22Rv1 (cell line): ENCODE results near the gene AP1S2.

ENCODE experiments used
- H3K27ac ChIP-seq: fragments of 450-650 bp; 2 replicates; pipeline ENCODE4 v1.5.1; 2017
- ZFX ChIP-seq: fragments of 450-650 bp; IDR thresholded peaks from 2 replicates; pipeline ENCODE4 v1.6.1; 2017; ENCODE audit warnings: antibody characterized with exemption, borderline replicate concordance
- TF ChIP-seq, protein P1 (sequence below): fragments of 450-650 bp; IDR thresholded peaks from 2 replicates; pipeline ENCODE4 v1.5.1; 2017; ENCODE audit warnings: mild to moderate bottlenecking

The AP1S2 gene

GRCh38 chrX:15820106-15821073, 34.2 kb downstream of the AP1S2 start:
- H3K27ac ChIP-seq = no peak overlapping the region
- no peak for TF ChIP-seq ZFX
- TF ChIP-seq, protein P1, sequence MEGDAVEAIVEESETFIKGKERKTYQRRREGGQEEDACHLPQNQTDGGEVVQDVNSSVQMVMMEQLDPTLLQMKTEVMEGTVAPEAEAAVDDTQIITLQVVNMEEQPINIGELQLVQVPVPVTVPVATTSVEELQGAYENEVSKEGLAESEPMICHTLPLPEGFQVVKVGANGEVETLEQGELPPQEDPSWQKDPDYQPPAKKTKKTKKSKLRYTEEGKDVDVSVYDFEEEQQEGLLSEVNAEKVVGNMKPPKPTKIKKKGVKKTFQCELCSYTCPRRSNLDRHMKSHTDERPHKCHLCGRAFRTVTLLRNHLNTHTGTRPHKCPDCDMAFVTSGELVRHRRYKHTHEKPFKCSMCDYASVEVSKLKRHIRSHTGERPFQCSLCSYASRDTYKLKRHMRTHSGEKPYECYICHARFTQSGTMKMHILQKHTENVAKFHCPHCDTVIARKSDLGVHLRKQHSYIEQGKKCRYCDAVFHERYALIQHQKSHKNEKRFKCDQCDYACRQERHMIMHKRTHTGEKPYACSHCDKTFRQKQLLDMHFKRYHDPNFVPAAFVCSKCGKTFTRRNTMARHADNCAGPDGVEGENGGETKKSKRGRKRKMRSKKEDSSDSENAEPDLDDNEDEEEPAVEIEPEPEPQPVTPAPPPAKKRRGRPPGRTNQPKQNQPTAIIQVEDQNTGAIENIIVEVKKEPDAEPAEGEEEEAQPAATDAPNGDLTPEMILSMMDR = no peak

DNA sequence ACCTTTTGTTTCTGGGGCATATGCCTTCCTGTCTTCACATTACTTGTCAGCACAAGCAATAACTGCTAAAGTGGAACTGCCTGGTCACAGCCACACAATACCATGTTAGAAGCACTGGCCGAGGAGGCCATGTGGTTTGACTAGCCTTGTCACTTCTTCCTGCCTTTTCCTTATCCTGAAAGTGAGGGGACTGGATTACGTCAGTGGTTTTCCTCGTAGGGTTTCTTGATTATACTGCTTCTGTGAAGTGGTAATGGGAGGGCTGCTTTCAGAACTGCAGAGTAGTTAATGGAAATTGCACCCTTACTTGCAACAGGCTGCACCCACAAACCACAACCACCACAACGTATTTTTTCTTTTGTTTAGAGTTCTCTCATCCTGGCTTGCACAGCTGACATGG, 37.7 kb downstream of the AP1S2 start:
- no peak overlapping the region for H3K27ac ChIP-seq
- no peak for TF ChIP-seq ZFX
- TF ChIP-seq, protein P1 = no peak

DNA sequence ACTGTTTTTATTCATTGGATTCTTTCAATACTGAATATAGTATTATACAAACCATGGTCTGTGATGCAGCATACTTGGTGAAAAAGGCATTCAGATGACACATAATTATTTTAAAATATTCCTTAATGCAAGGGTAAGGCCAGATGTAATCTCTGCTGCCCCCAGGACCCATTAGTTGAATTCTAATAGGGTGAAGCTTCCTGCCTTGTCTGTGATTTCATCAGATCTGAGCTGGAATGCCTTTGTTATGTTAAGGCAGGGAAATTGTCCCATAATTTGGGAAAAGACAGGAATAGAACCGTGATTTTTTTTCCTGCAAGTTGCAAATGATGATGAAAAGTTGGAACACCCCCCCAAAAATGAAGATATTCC, 38.2 kb downstream of the AP1S2 start:
- H3K27ac ChIP-seq = no peak overlapping the region
- no peak for TF ChIP-seq ZFX
- TF ChIP-seq, protein P1 = no peak

DNA sequence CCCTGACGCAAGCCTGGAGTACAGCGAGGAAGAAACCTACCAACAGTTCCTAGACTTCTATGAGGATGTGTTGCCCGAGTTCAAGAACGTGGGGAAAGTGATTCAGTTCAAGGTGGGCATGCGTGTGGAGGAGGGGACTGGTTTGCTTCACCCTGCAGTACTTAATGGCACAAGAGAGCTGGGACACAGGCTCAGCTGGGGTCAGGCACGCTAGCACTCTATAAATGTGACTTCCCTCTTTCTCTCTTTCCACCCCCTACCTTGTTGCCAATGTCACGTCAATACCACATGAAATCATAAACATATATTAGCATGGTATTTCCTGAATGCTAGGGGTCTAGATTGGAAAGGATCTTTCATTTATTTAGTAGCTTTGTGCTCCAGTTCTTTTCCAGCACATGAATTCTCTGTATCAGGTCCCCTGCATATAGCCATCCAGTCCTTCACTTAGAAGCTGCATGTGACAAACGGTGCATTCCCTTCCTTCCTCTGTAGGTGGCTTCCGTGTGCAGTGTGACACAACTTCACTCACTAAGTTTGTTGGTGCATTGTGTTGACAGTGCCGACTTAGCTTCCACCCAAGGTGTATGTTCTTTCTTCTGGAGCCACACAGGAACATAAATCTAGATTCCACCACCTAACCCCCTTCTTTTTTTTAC, 38.7 kb downstream of the AP1S2 start:
- TF ChIP-seq, protein P1 = peak; percentile 22; the same call in 1 of the 2 replicates
- TF ChIP-seq ZFX = no peak
- no peak overlapping the region for H3K27ac ChIP-seq

GRCh38 chrX:15814771-15815365, 39.7 kb downstream of the AP1S2 start:
- TF ChIP-seq, protein P1 = no peak
- no peak for TF ChIP-seq ZFX
- no peak overlapping the region for H3K27ac ChIP-seq

GRCh38 chrX:15813416-15813815, 41.2 kb downstream of the AP1S2 start:
- H3K27ac ChIP-seq = no peak overlapping the region
- TF ChIP-seq ZFX = no peak
- TF ChIP-seq, protein P1 = no peak
